Mucosa of descending colon (tissue), 3 donors: Measurements from ENCODE around the gene SH3BP4. TPM values are rescaled to one million over a fixed set of nuclear protein-coding genes. Genes with fewer than 3 reads are reported as not detected.

Source experiments
- ATAC-seq: fragments of 200-7000 bp; cut with Tn5 transposase; one replicate; pipeline ENCODE4 v1.9.1; 2020; ENCODE audit warnings: mild to moderate bottlenecking, moderate library complexity
- DNase-seq, 3 donors: peaks; one replicate each; pipeline ENCODE4 v3.0.0-alpha.2; 2020
- H3K36me3 ChIP-seq: fragments of 200-600 bp; one replicate; pipeline ENCODE4 v1.8.0; 2021; ENCODE audit warnings: low read depth, mild to moderate bottlenecking
- H3K4me1 ChIP-seq: fragments of 200-600 bp; one replicate; pipeline ENCODE4 v1.8.0; 2021; ENCODE audit warnings: low read depth, mild to moderate bottlenecking
- H3K4me3 ChIP-seq: fragments of 200-600 bp; one replicate; pipeline ENCODE4 v1.8.0; 2021; ENCODE audit warnings: mild to moderate bottlenecking
- H3K9me3 ChIP-seq: fragments of 200-600 bp; one replicate; pipeline ENCODE4 v1.8.0; 2021; ENCODE audit warnings: mild to moderate bottlenecking
- CTCF ChIP-seq: fragments of 200-600 bp; IDR thresholded peaks from one replicate; pipeline ENCODE4 v1.8.0; 2022; ENCODE audit warnings: antibody characterized with exemption, mild to moderate bottlenecking
- intact Hi-C, 2 donors: fragments of 100-400 bp; cut with DNase I in 1 of 2; cut with micrococcal nuclease in 1 of 2; formaldehyde crosslinking; loops; one replicate each; pipeline versions ENCODE4 v1.11.0 to v1.11.1; 2022; cut with DNase I, micrococcal nuclease
- total RNA-seq, 3 donors: library from RNA; stranded (reverse); fragmentation: NEBNext Ultra II Directional in 2 of 3; extraction: Animal tissue kit (Norgen Biotek cat#: 25700) in 2 of 3; gene quantifications; one replicate each; pipeline versions ENCODE4 v1.2.1 to v1.2.4, GENCODE V29; 2021 to 2023
- donor health status: DM: no; HTN: no; CAD: no; lungs with moderate emphysema.
- donor health status: DM: no; HTN: no; CAD: no.
- donor health status: DM: no; HTN: yes; CAD: no.

Gene SH3BP4
- total RNA-seq, 3 donors from 2014 or later = 18.0 to 30.4 (median 29.6) TPM

- intact Hi-C loops = no loop called here
- ATAC-seq = no peak
- H3K4me1 ChIP-seq = no peaks in the 10 kb centered on the region
- TF ChIP-seq CTCF = no peak
- H3K36me3 ChIP-seq = no peaks in the 10 kb centered on the region
- no peaks in the 10 kb centered on the region for H3K9me3 ChIP-seq
- no peak for DNase-seq
- no peak overlapping the region for H3K4me3 ChIP-seq
Measured at GRCh38 chr2:235073868-235074413, 122.1 kb downstream of the SH3BP4 start.

GRCh38 chr2:235077046-235077445 is 125.2 kb downstream of the SH3BP4 start:
- DNase-seq (no peak), ATAC-seq (no peak)
- Histone ChIP-seq H3K36me3 (no peaks in the 10 kb centered on the region), H3K4me1 (no peaks in the 10 kb centered on the region), H3K9me3 (no peaks in the 10 kb centered on the region), H3K4me3 (no peak overlapping the region)
- intact Hi-C loops = no loop called here
- TF ChIP-seq CTCF = no peak

- no peaks in the 10 kb centered on the region for H3K4me1 ChIP-seq
- no peaks in the 10 kb centered on the region for H3K9me3 ChIP-seq
- TF ChIP-seq CTCF = no peak
- no peaks in the 10 kb centered on the region for H3K36me3 ChIP-seq
- intact Hi-C loops = no loop called here
- H3K4me3 ChIP-seq = no peak overlapping the region
- DNase-seq (no peak), ATAC-seq (no peak)
Measured at GRCh38 chr2:235078182-235078581, 126.4 kb downstream of the SH3BP4 start.

- intact Hi-C loops = no loop called here
- no peaks in the 10 kb centered on the region for H3K4me1 ChIP-seq
- H3K36me3 ChIP-seq = no peaks in the 10 kb centered on the region
- DNase-seq (no peak), ATAC-seq (no peak)
- H3K9me3 ChIP-seq = no peaks in the 10 kb centered on the region
- no peak overlapping the region for H3K4me3 ChIP-seq
- TF ChIP-seq CTCF = no peak
Measured at GRCh38 chr2:235078914-235079472, 127.2 kb downstream of the SH3BP4 start.

- DNase-seq (no peak), ATAC-seq (no peak)
- Histone ChIP-seq H3K36me3 (no peaks in the 10 kb centered on the region), H3K4me1 (no peaks in the 10 kb centered on the region), H3K4me3 (no peak overlapping the region), H3K9me3 (no peaks in the 10 kb centered on the region)
- TF ChIP-seq CTCF = no peak
- intact Hi-C loops = no loop called here
Measured at GRCh38 chr2:235080101-235080500, 128.3 kb downstream of the SH3BP4 start.
